Esophagus muscularis mucosa (tissue), 4 donors: ENCODE results near the gene CRISP3.

Experiments
- EP300 ChIP-seq: sonication (generic); formaldehyde crosslinking; IDR thresholded peaks from one replicate; pipeline ENCODE4 v1.6.1; 2017; ENCODE audit warnings: antibody characterized with exemption
- POLR2A ChIP-seq: fragments of 450-650 bp; IDR thresholded peaks from one replicate; pipeline ENCODE4 v1.6.1; 2017; ENCODE audit warnings: antibody characterized with exemption, moderate library complexity, mild to moderate bottlenecking, low read depth
- POLR2AphosphoS5 ChIP-seq, 2 donors: sonication (generic); formaldehyde crosslinking; IDR thresholded peaks; one replicate each; pipeline ENCODE4 v1.6.1; 2017; ENCODE audit warnings: antibody characterized with exemption in 2 of 2
- TF ChIP-seq, protein P1 (sequence below), 3 experiments: fragments of 200-600 bp in 2 of 3; fragments of 450-650 bp in 1 of 3; sonication (generic) in 2 of 3; IDR thresholded peaks; one replicate each; pipeline ENCODE4 v1.5.1; 2017 to 2019; ENCODE audit warnings: antibody characterized with exemption in 3 of 3, mild to moderate bottlenecking in 2 of 3, moderate library complexity in 1 of 3

- TF ChIP-seq, protein P1, sequence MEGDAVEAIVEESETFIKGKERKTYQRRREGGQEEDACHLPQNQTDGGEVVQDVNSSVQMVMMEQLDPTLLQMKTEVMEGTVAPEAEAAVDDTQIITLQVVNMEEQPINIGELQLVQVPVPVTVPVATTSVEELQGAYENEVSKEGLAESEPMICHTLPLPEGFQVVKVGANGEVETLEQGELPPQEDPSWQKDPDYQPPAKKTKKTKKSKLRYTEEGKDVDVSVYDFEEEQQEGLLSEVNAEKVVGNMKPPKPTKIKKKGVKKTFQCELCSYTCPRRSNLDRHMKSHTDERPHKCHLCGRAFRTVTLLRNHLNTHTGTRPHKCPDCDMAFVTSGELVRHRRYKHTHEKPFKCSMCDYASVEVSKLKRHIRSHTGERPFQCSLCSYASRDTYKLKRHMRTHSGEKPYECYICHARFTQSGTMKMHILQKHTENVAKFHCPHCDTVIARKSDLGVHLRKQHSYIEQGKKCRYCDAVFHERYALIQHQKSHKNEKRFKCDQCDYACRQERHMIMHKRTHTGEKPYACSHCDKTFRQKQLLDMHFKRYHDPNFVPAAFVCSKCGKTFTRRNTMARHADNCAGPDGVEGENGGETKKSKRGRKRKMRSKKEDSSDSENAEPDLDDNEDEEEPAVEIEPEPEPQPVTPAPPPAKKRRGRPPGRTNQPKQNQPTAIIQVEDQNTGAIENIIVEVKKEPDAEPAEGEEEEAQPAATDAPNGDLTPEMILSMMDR (IDR thresholded peaks at IDR 0.05), result no peak
- TF ChIP-seq POLR2A, result no peak
- no peak for TF ChIP-seq POLR2AphosphoS5 (IDR thresholded peaks at IDR 0.05)
- no peak for TF ChIP-seq EP300
Measured at GRCh38 chr6:49693512-49693911, 50.7 kb downstream of the CRISP3 start.
